IPS-20b (cell line): Measurements from ENCODE around the gene GAS2L2.

Experiments
- H3K27ac ChIP-seq: one replicate; pipeline ENCODE4 v1.5.1; 2013; ENCODE audit warnings: low read length
- H3K27me3 ChIP-seq: 2 replicates; pipeline ENCODE4 v1.6.1; 2013; ENCODE audit warnings: mild to moderate bottlenecking, low read length, inconsistent platforms; ENCODE audit not compliant: insufficient read depth
- H3K36me3 ChIP-seq: 2 replicates; pipeline ENCODE4 v1.6.1; 2013; ENCODE audit warnings: low read depth, mild to moderate bottlenecking, inconsistent platforms, low read length, moderate library complexity; ENCODE audit not compliant: insufficient read depth
- H3K4me1 ChIP-seq: 2 replicates; pipeline ENCODE4 v1.6.1; 2013; ENCODE audit warnings: mild to moderate bottlenecking, control low read depth, inconsistent platforms, low read length, moderate library complexity; ENCODE audit not compliant: insufficient read depth
- H3K4me3 ChIP-seq: 2 replicates; pipeline ENCODE4 v1.5.1; 2013; ENCODE audit warnings: mild to moderate bottlenecking, low read length, inconsistent platforms
- H3K9ac ChIP-seq: 2 replicates; pipeline ENCODE4 v1.6.1; 2013; ENCODE audit warnings: low read depth, mild to moderate bottlenecking, inconsistent platforms, low read length, moderate library complexity
- H3K9me3 ChIP-seq: 2 replicates; pipeline ENCODE4 v1.6.1; 2013; ENCODE audit warnings: mild to moderate bottlenecking, low read depth, low read length, inconsistent platforms; ENCODE audit not compliant: insufficient read depth

GAS2L2 gene

DNA sequence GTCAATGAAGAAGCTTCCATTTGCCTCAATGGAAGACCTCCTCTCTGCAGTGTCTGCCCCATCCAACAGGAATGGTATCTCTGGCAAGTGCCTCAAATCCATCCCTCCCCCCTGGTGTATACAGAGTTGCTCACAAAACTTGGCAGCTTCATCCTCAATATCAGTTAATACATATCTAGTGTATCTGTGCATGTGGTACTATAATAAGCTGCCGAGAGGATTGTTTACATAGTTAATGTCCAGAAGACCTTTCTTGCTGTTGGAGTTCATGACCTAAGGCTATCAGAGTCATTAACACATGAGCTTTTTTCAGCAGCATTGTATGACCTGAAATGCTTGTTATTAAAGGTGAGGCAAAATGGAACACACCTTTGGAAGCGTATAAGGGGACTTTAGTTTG, 35.6 kb downstream of the GAS2L2 start:
- no peak overlapping the region for H3K27ac ChIP-seq
- peaks cover 56% of the 10 kb centered on the region for H3K36me3 ChIP-seq
- no peak overlapping the region for H3K9ac ChIP-seq
- no peaks in the 10 kb centered on the region for H3K4me1 ChIP-seq
- no peak overlapping the region for H3K4me3 ChIP-seq
- H3K9me3 ChIP-seq: no peaks in the 10 kb centered on the region
- H3K27me3 ChIP-seq: no peaks in the 10 kb centered on the region

DNA sequence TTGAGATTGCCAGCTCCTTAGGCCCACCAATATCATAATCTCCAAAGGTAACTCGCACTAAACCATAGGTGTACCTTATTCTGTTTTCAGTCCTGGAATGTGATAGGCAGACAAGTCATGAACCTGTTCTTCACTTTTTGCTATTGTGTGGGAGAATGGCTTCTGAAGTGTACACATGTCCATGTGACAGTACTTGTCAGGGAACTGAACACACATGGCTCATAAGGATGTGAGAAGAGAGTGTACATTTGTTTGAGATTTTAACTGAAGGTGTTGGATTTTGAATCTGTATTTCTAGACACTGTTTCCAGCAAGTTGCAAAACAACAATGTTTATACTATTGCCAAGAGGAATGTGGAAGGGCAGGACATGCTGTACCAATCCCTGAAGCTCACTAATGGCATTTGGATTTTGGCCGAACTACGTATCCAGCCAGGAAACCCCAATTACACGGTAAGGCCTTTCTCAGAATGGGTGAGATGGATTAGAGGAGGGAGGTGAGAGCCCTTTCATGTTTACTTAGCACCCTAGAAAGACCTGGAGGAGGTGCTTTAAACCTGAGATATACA, 36.1 kb downstream of the GAS2L2 start:
- Histone ChIP-seq H3K4me3 (no peak overlapping the region), H3K36me3 (peaks cover 52% of the 10 kb centered on the region)

DNA sequence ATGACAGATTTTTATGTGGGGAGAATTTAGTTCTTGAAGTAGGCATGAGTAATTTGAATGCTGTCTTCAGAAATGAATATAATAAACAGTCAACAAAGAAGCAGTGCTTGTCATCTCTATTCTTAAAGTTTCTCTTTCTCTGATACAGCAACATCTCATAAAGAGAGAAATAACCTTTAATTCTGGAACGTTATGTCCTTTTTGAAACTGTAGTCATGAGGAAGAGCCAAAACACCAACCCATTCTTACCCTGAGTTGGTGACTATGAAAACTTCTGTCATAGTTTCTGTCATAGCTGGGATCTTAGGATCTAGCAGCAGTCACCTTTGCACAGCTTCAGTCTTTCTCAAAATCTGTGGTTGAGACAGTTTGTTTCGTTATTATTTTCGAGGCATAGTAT, 36.9 kb downstream of the GAS2L2 start:
- H3K4me1 ChIP-seq: no peaks in the 10 kb centered on the region
- H3K36me3 ChIP-seq: peaks cover 50% of the 10 kb centered on the region
- no peaks in the 10 kb centered on the region for H3K9me3 ChIP-seq
- no peak overlapping the region for H3K27ac ChIP-seq
- no peaks in the 10 kb centered on the region for H3K27me3 ChIP-seq
- no peak overlapping the region for H3K9ac ChIP-seq
- H3K4me3 ChIP-seq: no peak overlapping the region

More for the DNA sequence above, 36.1 kb downstream of the GAS2L2 start:
- no peaks in the 10 kb centered on the region for H3K27me3 ChIP-seq
- H3K9ac ChIP-seq: no peak overlapping the region
- H3K27ac ChIP-seq: no peak overlapping the region
- no peaks in the 10 kb centered on the region for H3K9me3 ChIP-seq
- H3K4me1 ChIP-seq: no peaks in the 10 kb centered on the region

DNA sequence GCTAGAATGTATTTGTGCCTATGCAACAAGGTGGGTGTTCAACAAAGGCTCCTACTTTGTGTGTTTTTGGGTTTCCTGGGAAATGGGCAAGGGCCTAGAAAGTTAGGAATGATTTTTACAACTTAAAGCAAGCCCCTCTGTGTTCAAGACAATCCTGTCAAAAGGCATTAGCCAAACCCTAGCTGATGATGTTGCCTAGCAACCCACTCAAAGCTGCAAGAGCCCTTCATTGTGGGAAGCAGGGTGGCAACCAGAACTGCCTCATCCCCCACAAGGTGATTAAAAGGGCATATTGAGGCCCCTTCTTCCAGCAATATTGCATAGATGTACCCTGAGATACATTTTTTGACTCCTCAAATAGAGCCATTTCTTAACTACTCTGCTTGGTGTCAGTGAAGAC, 37.6 kb downstream of the GAS2L2 start:
- no peak overlapping the region for H3K27ac ChIP-seq
- H3K9ac ChIP-seq: no peak overlapping the region
- H3K4me1 ChIP-seq: no peaks in the 10 kb centered on the region
- H3K4me3 ChIP-seq: no peak overlapping the region
- H3K27me3 ChIP-seq: no peaks in the 10 kb centered on the region
- peaks cover 58% of the 10 kb centered on the region for H3K36me3 ChIP-seq
- H3K9me3 ChIP-seq: no peaks in the 10 kb centered on the region

DNA sequence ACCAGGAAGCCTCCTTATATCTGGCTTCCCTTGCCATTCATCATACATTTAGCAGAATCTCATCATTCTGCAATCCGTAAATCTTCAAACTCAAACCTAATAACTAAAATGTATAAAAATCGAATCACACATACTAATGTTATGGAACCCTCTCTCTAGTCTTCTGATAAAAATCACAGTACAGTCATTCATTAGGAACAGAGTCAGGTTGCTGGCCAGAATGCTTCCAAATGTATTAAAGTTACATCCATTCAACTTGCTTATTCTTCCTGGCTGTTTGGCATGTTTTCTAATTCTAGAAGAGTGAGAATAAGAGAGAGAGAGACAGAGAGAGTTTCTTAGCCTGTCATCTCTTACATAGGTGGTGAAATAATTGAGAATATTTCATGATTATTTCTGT, 38.1 kb downstream of the GAS2L2 start:
- H3K4me1 ChIP-seq: no peaks in the 10 kb centered on the region
- H3K27ac ChIP-seq: no peak overlapping the region
- H3K36me3 ChIP-seq: peaks cover 62% of the 10 kb centered on the region
- no peak overlapping the region for H3K9ac ChIP-seq
- no peak overlapping the region for H3K4me3 ChIP-seq
- no peaks in the 10 kb centered on the region for H3K27me3 ChIP-seq
- H3K9me3 ChIP-seq: no peaks in the 10 kb centered on the region

DNA sequence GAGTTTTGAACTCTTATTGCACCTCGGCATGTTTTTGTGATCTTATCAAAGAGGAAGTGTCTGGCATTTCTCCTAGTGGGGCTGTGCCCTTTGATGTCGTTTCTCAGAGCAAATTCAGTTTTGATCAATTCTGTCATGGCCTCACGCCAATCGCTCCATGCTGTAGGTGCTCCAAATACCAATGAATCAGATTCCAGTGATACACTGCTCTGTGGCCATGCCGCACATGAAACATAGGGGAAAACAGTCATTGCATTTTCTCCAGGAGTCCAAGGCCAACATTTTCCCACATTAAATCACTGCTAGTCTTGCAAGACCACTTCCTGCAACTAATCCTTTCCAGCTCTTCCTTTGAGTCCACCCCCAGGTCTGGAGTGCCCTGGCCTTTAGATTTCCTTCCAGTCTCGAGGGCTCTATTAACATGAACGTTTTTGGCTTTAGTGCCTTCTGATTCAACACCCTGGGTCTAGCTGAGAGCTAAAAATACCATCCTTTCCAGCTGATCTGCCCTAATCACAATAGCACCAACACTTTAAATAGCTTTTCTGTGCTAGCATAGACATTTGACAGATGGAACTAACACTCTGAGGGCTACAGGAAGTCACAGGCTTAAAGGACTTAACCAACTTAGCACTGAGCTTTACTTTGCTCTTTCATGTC, 39.8 kb downstream of the GAS2L2 start:
- no peaks in the 10 kb centered on the region for H3K4me1 ChIP-seq
- no peak overlapping the region for H3K4me3 ChIP-seq
- H3K27me3 ChIP-seq: no peaks in the 10 kb centered on the region
- no peak overlapping the region for H3K9ac ChIP-seq
- no peak overlapping the region for H3K27ac ChIP-seq
- H3K9me3 ChIP-seq: no peaks in the 10 kb centered on the region
- peaks cover 62% of the 10 kb centered on the region for H3K36me3 ChIP-seq

DNA sequence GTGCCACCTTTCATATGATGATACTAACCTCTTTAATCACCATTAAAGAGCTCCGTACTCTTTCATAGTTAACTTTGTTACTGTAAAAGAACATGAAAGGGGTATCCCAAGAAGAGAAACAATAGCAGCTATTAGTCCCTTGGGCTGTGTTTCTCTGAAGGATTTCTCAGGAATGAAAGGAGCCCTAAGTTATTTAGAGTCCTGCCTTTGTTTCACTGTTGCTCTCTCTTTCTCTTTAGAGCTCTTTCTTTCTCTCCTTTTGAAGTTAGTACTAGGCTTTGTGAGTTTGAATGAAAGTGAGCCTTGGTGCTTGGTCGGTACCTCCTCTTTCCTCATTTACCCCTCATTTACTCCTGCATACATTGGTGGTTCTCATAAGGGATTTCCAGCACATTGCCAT, 42.1 kb downstream of the GAS2L2 start:
- Histone ChIP-seq H3K36me3 (peaks cover 43% of the 10 kb centered on the region), H3K4me1 (no peaks in the 10 kb centered on the region), H3K27ac (no peak overlapping the region), H3K9me3 (no peaks in the 10 kb centered on the region), H3K4me3 (no peak overlapping the region), H3K9ac (no peak overlapping the region), H3K27me3 (no peaks in the 10 kb centered on the region)

DNA sequence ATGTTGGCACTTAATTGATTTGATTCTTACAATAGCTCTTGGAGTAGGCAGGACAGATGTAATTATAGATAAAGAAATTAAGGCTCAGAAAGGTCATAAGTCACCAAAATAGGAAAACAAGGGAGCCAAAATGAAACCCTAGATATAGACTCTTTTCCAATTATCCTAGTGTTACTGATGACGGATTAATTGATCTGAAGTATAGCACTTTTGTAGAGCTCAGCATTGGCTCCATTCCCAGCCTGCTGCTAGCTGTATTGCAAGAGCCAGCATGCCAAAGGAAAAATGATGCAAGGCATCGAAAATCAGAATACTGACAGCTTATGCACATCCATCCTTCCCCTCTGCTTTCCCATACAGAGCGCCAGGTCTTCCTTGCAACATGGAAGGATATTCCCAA, 43.2 kb downstream of the GAS2L2 start:
- no peak overlapping the region for H3K27ac ChIP-seq

DNA sequence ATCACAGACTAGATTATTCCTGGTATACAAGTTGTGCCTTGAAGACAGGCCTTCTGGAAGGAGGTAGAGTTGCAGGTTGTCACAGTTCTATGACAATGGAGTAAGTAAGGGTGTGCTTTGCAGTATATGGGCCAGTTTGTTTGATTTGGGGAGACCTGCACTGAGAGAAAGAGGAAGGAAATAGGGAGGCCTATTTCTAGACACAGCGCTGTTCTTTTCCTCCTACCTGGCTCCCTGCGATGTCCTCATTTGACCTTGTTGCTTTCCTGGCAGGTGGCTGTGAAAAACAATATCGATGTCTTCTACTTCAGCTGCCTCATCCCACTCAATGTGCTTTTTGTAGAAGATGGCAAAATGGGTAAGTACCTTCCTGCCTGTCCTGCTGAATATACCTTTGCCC, 44.1 kb downstream of the GAS2L2 start:
- Histone ChIP-seq H3K27me3 (no peaks in the 10 kb centered on the region), H3K27ac (no peak overlapping the region), H3K9ac (no peak overlapping the region), H3K36me3 (peaks cover 43% of the 10 kb centered on the region), H3K9me3 (no peaks in the 10 kb centered on the region), H3K4me1 (no peaks in the 10 kb centered on the region), H3K4me3 (no peak overlapping the region)

More for the DNA sequence above, 43.2 kb downstream of the GAS2L2 start:
- H3K9ac ChIP-seq: no peak overlapping the region
- H3K27me3 ChIP-seq: no peaks in the 10 kb centered on the region
- H3K9me3 ChIP-seq: no peaks in the 10 kb centered on the region
- H3K4me3 ChIP-seq: no peak overlapping the region
- peaks cover 43% of the 10 kb centered on the region for H3K36me3 ChIP-seq
- H3K4me1 ChIP-seq: no peaks in the 10 kb centered on the region

DNA sequence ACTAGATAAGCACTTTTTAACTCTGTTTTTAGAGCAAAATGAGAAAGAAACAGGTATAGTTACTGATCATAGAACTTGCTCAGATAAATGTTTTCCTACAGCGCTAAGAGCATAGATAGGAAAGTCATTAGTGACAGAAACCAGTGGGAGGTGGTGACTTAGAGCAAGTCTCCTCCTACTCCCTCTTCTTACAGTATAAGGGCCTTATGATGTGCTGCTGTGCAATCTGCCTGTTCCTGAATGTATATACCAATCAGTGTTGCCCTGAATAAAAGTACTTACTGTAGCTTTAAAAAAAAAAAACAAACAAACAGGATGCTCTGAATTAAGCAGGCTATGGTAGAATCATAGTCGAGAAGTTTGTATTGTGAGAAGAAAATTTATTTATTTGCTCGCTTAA, 44.9 kb downstream of the GAS2L2 start:
- H3K27ac ChIP-seq: no peak overlapping the region
- no peaks in the 10 kb centered on the region for H3K9me3 ChIP-seq
- H3K9ac ChIP-seq: no peak overlapping the region
- H3K27me3 ChIP-seq: no peaks in the 10 kb centered on the region
- H3K36me3 ChIP-seq: peaks cover 35% of the 10 kb centered on the region
- H3K4me3 ChIP-seq: no peak overlapping the region
- no peaks in the 10 kb centered on the region for H3K4me1 ChIP-seq

DNA sequence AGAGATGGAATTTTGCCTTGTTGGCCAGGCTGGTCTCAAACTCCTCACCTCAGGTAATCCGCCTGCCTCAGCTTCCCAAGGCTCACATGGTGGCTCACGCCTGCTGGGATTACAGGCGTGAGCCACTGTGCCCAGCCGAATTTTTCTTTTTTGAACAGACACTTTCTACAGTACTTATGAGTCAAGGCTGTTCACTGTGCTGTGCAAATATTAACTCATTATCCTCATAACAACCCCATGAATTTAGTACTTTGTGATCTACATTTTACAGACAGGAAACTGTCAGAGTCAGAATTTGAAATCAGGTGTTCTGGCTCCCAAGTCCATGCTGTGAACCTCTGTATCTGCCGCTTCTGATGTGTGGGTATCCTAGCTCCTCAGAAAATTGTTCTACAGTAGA, 47.3 kb downstream of the GAS2L2 start:
- Histone ChIP-seq H3K4me3 (no peak overlapping the region), H3K9ac (no peak overlapping the region), H3K27me3 (no peaks in the 10 kb centered on the region), H3K27ac (no peak overlapping the region), H3K9me3 (no peaks in the 10 kb centered on the region), H3K36me3 (peaks cover 21% of the 10 kb centered on the region), H3K4me1 (no peaks in the 10 kb centered on the region)

DNA sequence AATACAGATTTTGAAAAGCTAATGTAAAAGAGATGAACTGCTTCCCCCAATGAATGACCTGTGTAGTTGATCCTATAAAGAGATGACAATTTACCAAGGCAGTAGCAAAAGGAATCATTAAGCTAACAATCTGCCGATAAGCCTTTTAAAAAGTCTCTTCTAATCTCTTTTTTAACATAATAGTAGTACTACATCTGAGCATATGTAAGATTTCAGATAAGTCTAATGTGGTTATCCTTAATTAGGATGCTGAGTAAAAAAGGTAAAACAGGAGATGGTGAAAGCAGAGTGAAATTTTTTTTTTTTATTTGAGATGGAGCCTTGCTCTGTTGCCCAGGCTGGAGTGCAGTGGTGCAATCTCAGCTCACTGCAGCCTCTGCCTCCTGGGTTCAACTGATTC, 47.8 kb downstream of the GAS2L2 start:
- Histone ChIP-seq H3K27me3 (no peaks in the 10 kb centered on the region), H3K4me1 (no peaks in the 10 kb centered on the region), H3K27ac (no peak overlapping the region), H3K36me3 (peaks cover 17% of the 10 kb centered on the region), H3K9ac (no peak overlapping the region), H3K9me3 (no peaks in the 10 kb centered on the region), H3K4me3 (no peak overlapping the region)
